OCI-M2 (cell line): ENCODE results near the gene RGS6.
A peak's percentile ranks its signal among the peaks of the same experiment; 100 is the strongest.
"Not testable (repeated sequence)": the region's sequence is repeated elsewhere in the genome, so short reads cannot be mapped to it uniquely, and the experiment has no call there.

Experiments used
- DNase-seq: peaks from one replicate; lab custom pipeline; 2025; ENCODE audit not compliant: unreplicated experiment; lab: John Stamatoyannopoulos, UW

Gene RGS6

DNA sequence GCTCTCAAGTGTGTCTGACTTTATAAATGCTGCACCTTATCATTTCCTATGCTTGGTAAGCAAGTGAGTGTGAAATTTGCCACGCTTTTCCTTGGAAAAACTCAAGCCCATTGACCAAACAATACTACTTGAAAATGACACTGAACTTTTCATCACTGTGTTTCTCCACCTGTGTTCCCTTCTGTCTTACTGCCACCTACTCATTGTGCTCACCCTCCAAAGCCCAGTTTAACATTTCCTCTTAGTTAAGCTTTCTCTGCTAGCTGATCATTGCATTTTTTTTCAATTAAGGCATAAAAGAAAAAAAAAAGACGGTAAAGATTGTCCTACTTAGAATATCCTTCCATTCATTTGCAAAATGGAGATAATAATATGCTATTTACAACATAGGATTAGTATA lies 516.0 kb downstream of the RGS6 start:
- no peak for DNase-seq

DNA sequence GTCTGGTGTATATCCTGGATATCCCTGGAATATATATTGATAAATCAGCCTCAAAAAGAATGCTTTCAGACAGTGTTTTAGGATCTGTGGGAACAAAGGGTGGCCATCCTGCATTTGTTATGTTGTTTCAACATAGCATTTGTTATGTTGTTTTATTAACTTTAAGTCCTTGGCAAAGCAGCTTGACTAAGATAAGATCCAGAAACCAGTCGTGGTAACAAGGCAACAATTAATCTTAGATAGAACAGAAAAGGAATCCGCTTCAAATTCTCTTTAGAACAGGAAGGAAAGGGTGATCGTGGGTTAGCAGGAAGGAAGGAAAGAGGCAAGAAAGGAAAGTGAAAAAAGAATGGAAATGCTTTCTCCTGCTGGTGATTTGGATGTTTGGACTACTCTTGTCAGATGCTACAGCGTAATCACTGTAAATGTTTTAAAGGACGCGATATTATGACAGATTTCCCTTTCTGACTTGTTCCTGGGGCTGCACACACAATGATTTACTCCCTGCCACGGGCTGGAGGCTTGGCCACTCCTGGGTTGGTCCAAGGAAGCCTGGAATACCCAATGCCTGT lies 518.3 kb downstream of the RGS6 start:
- DNase-seq = no peak

DNA sequence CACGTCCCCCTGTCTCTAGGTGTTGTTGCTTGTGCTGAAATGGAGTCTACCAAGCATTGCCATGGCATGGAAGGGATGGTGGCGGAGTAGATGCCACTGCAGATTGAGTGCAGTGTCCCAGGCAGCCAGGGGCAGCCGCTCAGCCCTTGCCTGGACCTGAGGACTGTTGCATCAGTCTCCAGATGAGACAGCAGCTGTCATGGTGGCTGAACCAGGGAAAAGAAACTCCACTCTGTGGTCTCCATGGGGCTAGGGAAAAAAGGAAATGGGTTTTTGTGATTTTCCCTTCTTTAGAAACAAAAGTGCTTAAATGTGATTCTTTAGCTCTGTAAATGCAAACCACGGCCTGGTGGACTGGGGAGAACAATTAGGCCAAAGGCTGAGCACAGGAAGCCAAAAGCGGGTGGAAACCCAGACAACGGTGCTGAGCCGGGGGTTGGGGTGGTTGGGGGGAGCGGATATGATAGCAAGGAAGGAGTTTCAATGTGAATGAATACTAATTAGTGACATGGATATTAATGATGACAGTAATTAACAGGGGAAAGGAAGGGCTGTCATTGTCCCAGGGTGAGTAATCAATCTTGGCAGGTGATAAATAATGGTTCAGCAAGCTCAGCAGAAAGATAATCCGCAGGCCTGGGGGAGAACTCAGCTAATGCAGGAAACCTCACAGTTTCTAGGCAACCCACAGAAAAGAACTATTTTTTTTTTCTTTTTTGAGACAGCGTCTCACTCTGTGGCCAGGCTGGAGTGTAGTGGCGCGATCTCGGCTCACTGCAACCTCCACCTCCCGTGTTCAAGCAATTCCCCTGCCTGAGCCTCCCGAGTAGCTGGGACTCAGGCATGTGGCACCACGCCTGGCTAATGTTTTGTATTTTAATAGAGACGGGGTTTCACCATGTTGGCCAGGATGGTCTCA lies 519.1 kb downstream of the RGS6 start:
- DNase-seq = no peak

DNA sequence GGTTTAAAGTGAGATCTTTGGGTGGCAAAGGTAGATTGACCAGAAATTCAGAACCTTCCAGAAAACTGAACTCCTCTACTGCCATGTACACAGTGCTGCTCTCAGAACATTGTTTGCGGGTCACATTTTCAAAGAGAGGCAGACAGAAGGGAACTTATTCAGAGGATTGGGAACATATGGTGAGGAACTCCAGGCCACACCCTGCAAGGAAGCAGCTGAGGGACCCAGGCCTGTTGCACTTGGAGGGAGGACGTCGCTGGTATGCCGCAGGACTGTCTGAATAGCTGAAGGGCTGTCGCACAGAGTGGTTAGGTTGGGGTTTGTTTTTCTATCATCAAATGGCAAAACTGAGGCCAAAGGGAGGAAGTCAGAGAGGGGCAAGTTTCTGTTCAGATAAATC lies 520.5 kb downstream of the RGS6 start:
- no peak for DNase-seq

DNA sequence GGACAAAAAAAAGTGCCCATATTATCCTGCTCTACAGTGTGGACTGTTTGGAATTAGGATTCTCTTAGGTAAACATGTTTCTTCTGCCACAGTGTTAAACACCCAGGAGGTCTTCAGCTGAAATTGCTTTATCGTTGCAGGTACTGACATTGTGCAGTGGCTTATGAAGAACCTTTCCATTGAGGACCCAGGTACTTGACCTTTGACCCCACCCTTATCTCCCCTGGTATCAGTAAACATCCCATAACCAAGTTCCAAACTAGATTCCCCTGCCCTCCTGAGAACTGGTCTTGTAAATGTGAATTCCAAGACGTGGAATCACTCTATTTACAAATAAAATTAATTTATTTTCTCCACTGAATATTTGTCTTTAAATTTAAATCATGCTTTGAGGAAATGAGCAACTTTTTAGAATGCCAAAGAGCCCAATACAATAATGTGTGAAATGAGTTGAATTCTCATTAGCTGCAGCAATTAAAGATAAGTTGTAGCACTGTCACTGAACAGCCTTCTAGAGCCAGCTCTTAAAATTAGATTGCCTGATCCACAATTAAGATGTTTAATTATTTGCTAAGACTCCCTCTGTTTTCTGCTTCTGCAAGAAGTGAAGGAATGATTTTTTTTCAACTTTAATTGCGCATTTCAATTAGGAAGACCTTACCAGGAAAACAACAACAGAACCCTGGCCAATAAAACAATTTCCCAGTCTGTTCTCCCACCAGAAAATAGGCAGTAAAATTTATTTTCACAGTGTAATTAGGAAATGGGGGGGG lies 522.3 kb downstream of the RGS6 start:
- no peak for DNase-seq

DNA sequence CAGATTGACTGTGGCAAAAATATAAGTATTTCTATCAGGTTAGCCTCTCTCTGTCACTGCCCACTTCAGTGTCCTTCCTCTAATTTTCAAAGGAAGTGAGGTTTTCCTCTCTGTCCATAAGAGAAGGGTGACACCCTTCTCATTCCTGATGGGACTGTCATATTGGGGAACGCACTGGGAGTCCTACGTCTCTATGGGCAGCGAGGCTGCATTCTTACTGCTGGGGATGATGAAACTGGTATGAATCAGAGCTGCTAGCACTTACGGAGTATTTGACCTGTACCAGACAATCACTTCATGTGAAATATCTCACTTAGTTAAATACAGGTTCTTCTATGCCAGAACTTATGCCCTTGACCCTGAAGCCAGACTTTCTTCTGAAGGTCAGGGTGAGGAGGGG lies 525.4 kb downstream of the RGS6 start:
- no peak for DNase-seq

DNA sequence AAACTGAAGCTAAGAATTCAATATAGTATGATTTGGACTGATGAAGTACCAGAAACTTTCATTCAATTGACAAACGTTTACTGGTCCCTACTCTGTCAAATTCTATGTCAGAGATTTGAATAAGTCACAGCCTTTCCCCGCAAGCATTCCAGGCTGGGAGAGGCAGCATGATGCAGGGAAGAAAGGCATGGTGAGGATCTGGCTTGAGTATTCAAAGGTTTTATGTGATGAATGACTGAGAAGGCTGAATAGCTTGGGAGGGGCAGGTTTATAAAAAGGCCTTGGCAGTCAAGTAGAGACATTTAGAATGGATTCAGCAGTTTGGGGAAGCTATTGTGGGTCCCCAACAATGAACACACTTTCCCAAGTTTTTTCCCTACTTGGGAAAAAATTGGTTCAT lies 529.8 kb downstream of the RGS6 start:
- DNase-seq = no peak

DNA sequence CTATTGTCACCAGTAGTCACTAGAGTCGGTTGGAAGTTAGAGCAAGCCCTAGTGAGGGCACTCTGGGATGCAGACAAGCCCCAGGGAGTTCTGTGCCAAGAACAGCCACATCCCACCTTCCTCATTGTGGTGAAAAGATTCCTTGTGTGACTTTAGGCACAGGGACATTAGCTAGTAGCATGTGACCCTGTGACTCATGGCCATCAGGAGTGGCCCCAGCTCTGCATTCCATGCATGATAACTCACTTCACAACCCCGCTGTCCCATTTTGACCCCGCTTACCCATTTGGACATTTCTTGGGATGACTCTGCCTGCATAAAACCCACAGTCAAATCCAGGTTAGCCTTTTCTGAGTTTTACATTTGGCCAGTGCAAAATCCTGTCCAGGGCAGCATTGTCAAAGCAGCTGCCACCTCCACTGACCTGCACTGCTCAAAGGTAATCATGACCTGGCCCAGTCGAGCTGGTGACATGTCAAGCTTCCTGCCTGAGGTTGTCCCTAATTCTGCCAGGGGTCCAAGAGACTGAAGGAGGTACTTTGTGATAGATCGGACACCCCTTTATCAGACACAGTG lies 531.1 kb downstream of the RGS6 start:
- no peak for DNase-seq

DNA sequence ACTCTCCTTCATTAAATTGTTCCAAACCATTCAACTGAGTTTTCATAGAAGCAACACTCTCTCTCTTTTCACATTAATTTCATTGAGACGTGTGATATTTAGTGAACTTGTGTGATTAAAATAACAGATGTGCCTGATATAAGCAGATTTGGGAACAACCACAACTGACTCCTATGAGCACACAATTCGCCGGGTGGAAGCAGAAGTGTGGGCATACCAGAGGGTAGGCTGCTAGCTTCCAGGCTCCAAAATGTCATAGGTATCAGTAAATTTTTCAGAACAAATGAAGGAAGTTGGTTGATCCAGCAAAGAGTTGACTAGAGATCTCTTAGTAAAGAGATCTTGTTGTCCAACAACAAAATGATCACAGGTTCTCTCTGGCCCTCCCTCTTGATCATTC lies 532.0 kb downstream of the RGS6 start:
- DNase-seq = no peak

DNA sequence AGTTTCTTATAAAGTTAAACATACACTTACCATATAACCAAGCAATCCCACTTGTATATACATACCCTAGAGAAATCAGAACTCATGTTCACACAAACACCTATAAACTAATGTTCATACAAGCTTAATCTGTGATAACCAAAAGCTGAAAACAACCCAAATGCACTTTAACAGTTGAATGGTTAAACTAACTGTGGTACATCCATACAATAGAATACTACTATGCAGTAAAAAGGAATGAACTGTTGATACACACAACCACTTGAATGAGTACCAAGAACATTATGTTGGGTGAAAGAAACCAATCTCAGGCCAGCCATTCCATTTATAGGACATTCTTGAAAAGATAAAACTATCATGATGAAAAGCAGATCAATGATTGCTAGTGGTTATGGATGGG lies 534.1 kb downstream of the RGS6 start:
- no peak for DNase-seq

DNA sequence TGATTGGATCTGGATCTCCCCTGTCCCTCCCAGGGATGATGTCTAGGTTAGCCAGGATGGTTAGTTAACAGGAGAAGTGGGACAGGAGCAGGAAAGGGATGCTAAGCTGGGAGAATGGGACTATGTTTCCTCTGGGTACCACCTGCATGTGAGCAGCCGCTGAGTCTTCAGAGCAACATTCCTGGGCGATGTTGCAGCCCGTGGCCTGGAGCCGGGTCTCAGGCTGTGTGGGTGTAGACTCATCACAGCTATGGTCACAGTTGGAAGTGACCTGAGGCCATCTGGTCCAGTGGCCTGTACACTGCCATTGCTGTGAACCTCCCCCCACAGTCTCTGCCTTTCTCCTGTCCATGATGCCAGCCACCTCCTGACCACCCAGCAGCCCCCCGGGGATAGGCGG lies 539.1 kb downstream of the RGS6 start:
- no peak for DNase-seq

DNA sequence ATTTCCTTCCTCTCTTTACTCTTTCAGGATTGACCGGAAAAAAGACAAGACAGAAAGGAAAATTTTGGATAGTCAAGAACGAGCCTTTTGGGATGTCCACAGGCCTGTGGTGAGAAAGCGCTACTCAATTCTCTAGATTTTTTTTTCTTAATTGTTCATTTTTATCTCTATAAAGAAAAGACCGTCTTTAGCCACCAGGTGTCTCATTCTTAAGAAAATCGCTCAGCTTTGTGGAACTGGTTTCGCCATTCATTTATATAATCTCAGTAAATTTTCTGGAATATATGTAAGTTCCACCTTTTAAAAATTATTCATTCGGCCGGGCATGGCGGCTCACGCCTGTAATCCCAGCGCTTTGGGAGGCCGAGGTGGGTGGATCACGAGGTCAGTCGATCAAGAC lies 540.6 kb downstream of the RGS6 start:
- DNase-seq = no peak

DNA sequence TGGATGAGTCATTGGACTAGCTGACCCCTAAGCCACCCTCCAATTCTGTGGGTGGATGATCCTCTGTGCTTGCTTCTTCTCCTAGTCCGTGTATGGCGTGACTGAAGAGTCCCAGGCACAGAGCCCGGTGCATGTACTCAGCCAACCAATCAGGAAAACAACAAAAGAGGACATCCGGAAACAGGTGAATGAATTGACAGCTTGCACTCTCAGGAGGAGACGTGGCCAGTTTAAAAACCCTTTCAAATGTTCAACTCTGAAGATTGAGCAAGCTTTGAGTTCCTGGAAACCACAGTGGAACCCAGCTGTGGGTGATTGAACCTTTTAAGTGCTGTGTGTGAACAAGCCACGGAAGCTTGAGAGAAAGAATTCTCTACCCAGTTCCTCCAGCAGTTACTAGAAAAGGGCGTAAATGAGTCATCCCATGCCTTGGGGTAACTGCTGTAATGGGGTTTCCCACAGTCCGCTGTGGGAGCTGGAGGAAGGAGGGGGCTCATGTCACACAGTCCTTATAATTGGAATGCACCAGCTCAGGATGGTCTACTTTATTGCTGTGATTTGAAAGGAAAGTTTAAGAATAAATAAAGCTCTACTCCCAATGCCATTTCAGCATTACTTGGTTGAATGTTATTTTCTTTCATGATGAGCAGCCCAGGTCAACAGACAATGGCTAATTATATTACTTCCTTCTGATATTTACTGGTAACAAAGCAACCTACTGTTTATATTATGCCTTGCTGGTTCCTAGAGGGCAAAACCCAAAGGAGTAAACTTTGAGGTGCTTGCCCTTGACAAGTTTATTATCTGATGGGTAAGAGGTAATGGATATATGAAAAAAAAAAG lies 544.6 kb downstream of the RGS6 start:
- no peak for DNase-seq

DNA sequence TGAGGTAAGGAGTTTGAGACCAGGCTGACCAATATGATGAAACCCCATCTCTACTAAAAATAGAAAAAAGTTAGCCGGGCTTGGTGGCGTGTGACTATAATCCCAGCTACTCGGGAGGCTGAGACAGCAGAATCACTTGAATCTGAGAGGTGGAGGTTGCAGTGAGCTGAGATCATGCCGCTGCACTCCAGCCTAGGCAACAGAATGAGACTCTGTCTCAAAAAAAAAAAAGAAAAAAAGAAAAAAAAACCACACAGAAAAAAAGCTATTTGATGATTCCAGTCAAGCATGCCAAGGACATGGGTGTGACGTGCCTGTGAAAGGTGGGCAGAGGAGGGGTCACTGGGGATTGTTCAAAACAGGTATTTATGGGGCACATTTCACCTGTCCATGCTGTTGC lies 545.3 kb downstream of the RGS6 start:
- DNase-seq = not testable (repeated sequence)

DNA sequence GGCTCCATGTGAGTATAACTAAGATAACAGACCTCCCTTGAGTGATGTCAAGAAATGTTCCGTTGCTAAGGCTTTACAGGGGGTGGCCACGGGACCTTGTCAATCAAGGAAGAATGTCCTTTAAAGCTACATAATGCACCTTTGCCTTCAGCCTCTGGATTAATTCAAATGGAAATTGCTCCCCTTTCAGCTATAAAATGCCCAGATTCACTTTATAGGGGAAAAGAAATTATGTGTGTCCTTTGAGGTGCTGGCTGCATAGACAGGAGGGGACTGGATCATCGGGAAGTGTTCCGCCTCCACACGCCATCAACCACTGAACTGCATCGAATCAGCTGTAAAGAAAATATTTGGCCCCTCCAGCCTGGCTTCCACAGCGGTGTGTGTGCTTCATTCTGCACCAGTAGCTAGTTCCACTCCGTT lies 546.3 kb downstream of the RGS6 start:
- DNase-seq = no peak

DNA sequence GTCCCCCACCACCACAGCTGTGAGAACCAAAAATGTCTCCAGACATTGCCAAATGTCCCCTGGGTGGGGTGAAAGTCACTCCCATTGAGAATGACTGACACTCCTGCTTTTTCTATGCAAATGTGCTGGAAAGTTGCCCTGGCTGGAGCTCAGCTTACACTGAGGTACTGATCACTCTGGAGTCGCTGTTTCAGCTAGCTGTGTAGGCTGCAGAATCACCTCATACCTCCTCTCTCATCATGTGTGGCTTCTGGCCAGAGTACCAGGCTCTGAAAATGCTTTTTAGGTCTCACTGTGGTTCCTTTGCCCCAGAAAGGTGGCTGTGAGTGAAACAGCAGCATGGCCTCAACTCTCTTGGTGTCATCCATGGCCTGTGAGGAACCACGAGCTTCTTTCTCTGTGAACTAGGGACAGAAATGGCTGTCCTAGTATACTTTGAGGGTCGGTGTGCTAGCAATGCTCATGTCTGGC lies 547.3 kb downstream of the RGS6 start:
- no peak for DNase-seq

DNA sequence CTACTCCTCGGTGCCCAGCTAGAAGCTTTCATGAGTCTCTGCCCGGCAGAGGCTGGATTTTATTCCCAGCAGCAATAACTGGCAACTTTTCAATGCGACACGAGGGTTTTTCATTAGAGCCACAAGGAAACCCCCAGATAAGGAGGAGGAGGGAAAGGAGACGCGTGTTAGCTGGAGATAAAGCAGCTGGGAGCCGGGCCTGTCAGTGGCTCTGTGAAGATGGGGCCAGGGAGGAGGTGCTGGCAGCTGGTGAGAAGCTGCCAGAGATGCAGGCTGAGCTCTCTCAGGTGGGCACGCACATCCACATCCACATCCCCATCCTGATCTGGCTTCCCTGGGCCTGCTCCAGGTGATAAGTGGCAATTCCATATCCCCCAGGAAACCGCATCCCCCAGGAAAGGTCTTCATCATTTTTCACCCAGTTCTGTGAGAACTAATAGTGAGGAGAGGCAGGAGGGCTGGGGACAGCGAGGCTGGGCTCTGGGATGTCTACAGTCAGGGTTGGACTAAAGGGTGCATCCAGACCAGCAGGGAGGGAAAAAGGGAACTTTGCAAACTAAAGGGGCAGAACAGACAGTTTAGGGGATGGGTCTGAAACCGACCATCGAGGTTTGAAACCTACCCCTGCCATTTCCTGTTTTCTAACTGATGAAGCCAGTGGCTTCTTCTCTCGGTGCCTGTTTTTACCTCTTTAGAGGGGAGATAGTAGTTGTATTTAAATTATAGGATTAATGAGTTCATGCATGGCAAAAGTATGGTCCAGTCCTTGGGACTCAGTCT lies 548.4 kb downstream of the RGS6 start:
- peak; percentile 68 for DNase-seq

DNA sequence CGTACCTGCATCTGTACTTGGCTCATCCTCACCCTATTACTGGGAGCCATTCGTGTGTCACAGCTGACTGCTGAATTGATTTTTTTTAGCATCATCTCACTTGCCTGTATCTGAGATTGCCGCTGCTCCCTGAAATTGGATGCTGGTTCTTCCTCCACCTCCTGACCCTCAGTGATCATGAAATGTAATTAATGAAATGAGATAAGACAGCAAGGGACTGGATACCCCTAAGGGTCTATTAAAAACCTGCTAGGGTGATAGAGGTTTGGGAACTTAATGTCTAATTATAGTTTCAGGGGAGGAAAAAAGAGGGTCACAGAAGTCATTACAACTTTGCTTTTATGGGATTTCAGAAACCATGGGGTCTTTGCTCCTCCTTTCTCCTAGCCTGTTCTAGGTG lies 551.1 kb downstream of the RGS6 start:
- DNase-seq = no peak

DNA sequence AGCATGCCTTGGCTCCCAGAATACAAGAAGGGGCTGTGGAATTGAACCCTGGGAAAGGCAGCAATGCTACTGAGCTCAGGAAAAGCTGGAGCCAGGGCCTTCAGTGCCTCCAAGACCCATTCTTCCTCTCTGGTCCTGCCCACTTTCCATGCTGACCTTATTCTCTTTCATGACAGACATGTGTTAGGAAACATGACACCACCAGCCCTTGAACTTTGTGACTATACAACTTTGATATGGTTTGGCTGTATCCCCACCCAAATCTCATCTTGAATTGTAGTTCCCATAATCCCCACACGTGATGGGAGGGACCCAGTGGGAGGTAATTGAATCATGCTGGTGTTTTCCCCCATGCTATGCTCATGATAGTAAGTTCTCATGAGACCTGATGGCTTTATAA lies 553.5 kb downstream of the RGS6 start:
- no peak for DNase-seq

DNA sequence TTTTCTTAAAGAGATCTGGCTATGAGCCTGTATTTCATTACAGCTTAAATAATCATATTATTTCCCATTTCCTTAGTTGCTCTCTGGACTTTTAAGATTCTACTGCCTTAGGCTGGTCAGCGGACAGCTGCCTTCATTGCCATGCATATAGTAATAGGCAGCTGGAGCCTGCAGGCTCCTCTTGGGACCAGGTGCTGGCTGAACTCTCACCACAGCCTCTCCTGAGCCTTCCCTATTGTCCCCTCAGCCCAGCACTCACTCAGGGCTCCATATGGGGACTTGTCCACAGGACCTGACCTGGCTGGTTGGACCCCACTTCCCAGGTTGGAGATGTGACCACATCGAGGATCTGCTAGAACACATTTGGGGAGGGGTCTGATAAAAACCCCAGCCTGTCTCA lies 556.3 kb downstream of the RGS6 start:
- DNase-seq = no peak
